Measurements from ENCODE around the gene DUSP8. TPM values are rescaled to one million over a fixed set of nuclear protein-coding genes. Genes with fewer than 3 reads are reported as not detected.

Gene DUSP8, protein sequence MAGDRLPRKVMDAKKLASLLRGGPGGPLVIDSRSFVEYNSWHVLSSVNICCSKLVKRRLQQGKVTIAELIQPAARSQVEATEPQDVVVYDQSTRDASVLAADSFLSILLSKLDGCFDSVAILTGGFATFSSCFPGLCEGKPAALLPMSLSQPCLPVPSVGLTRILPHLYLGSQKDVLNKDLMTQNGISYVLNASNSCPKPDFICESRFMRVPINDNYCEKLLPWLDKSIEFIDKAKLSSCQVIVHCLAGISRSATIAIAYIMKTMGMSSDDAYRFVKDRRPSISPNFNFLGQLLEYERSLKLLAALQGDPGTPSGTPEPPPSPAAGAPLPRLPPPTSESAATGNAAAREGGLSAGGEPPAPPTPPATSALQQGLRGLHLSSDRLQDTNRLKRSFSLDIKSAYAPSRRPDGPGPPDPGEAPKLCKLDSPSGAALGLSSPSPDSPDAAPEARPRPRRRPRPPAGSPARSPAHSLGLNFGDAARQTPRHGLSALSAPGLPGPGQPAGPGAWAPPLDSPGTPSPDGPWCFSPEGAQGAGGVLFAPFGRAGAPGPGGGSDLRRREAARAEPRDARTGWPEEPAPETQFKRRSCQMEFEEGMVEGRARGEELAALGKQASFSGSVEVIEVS
- 0.50 and 0.74 TPM in 2 replicates for total RNA-seq

GRCh38 chr11:1572197-1573076 is at the start of gene DUSP8:
Gene DUSP8 (minus strand): TSS chr11:1572271. CDS start chr11:1565826, 6,445 bp downstream.

GRCh38 chr11:1608363-1608762 is 36.3 kb upstream of the DUSP8 start, which contains the start of gene KRTAP5-3:
Gene KRTAP5-3 (minus strand): TSS chr11:1608463. CDS start chr11:1608385, 78 bp downstream.

GRCh38 chr11:1597994-1598380 is 25.9 kb upstream of the DUSP8 start, which contains the start of gene KRTAP5-2:
Gene KRTAP5-2 (minus strand): TSS chr11:1598294. CDS start chr11:1598250, 44 bp downstream.

GRCh38 chr11:1584661-1585370 is 12.7 kb upstream of the DUSP8 start, which contains the start of gene KRTAP5-1:
Gene KRTAP5-1 (minus strand): TSS chr11:1585283. CDS start chr11:1585249, 34 bp downstream.

Other genes starting within 250 kb of the DUSP8 start
- gene BRSK2, start 182.3 kb downstream of the DUSP8 start, total RNA-seq, result 0.15 TPM in 1 of 2 replicates, not detected in the other
- 12.4 and 14.4 TPM in 2 replicates for gene MOB2, start 85.5 kb downstream of the DUSP8 start, total RNA-seq
- gene KRTAP5-1, start 13.0 kb upstream of the DUSP8 start, total RNA-seq, result not detected in 2 replicates
- not detected in 2 replicates for gene KRTAP5-2, start 26.0 kb upstream of the DUSP8 start, total RNA-seq
- not detected in 2 replicates for gene KRTAP5-3, start 36.2 kb upstream of the DUSP8 start, total RNA-seq
- not detected in 2 replicates for gene KRTAP5-4, start 49.9 kb upstream of the DUSP8 start, total RNA-seq
- not detected in 2 replicates for gene KRTAP5-5, start 57.5 kb upstream of the DUSP8 start, total RNA-seq
- not detected in 2 replicates for gene KRTAP5-6, start 124.9 kb upstream of the DUSP8 start, total RNA-seq
- under 0.01 TPM in 1 of 2 replicates, not detected in the other for gene IFITM10, start 178.3 kb upstream of the DUSP8 start, total RNA-seq
- gene CTSD, start 191.7 kb upstream of the DUSP8 start, total RNA-seq, result 133 and 142 TPM in 2 replicates

All from bronchus fibroblast of lung (primary cell).